Gastrocnemius medialis (tissue), 4 donors: Measurements from ENCODE around the gene ACP1. TPM values are rescaled to one million over a fixed set of nuclear protein-coding genes. Genes with fewer than 3 reads are reported as not detected.

Experiments
- ATAC-seq, 2 donors: fragments of 150-250 bp; one replicate each; pipeline ENCODE4 v1.9.1; 2016
- DNase-seq, 2 donors: peaks; one replicate each; pipeline ENCODE4 v3.0.0-alpha.2; 2019
- H3K27ac ChIP-seq, 4 donors: fragments of 200-600 bp; sonication (generic); 1 replicate in 1 of 4; 2 replicates in 3 of 4; pipeline ENCODE4 v1.5.1; 2016 to 2018; ENCODE audit warnings: mild to moderate bottlenecking in 2 of 4, moderate library complexity in 1 of 4
- H3K27me3 ChIP-seq, 3 donors: fragments of 200-600 bp; sonication (generic) in 2 of 3; 1 replicate in 1 of 3; 2 replicates in 2 of 3; pipeline versions ENCODE4 v1.5.1 to v1.6.0; 2016 to 2019; ENCODE audit warnings: mild to moderate bottlenecking in 1 of 3, moderate library complexity in 1 of 3
- H3K36me3 ChIP-seq, 2 donors: fragments of 200-600 bp; sonication (generic) in 1 of 2; one replicate each; pipeline ENCODE4 v1.5.1; 2017 to 2018
- H3K4me1 ChIP-seq, 2 donors: fragments of 200-600 bp; sonication (generic) in 1 of 2; one replicate each; pipeline ENCODE4 v1.5.1; 2016 to 2017; ENCODE audit warnings: mild to moderate bottlenecking in 2 of 2
- H3K4me3 ChIP-seq, 4 donors: fragments of 200-600 bp; sonication (generic) in 3 of 4; 1 replicate in 1 of 4; 2 replicates in 3 of 4; pipeline ENCODE4 v1.5.1; 2016 to 2019; ENCODE audit warnings: mild to moderate bottlenecking in 2 of 4
- H3K9me3 ChIP-seq, 3 donors: fragments of 200-600 bp; sonication (generic) in 2 of 3; 1 replicate in 1 of 3; 2 replicates in 2 of 3; pipeline ENCODE4 v1.5.1; 2016 to 2019
- POLR2A ChIP-seq, 2 donors: fragments of 450-650 bp; IDR thresholded peaks; one replicate each; pipeline ENCODE4 v1.6.1; 2017; ENCODE audit warnings: antibody characterized with exemption in 2 of 2, mild to moderate bottlenecking in 2 of 2, moderate library complexity in 2 of 2
- in situ Hi-C, 4 donors: fragments of 200-750 bp; cut with MboI; loops; one replicate each; pipeline versions ENCODE4 v1.15.0 to v1.8.0; 2017; ENCODE audit warnings: low sequenced_read_pairs in 4 of 4
- intact Hi-C: fragments of 100-400 bp; cut with DNase I; formaldehyde crosslinking; loops from one replicate; pipeline ENCODE4 v1.15.1; 2023; ENCODE audit warnings: low total_unique reads
- total RNA-seq, 4 donors: library from RNA; depleted of rRNA; stranded (reverse); fragments of >200 nt; gene quantifications; one replicate each; pipeline versions ENCODE4 v1.1.0 to v1.2.3, GENCODE V29; 2016
- TF ChIP-seq, protein P1 (sequence below), 5 experiments: fragments of 450-650 bp in 3 of 5; fragments of 200-600 bp in 2 of 5; sonication (generic) in 2 of 5; IDR thresholded peaks in 4 of 5; conservative IDR thresholded peaks in 1 of 5; 1 replicate in 4 of 5; 2 replicates in 1 of 5; pipeline ENCODE4 v1.5.1; 2016 to 2019; ENCODE audit warnings: antibody characterized with exemption in 5 of 5, mild to moderate bottlenecking in 3 of 5, moderate library complexity in 3 of 5

The ACP1 gene
- total RNA-seq, 4 donors from 2014 or later: 69.7 to 91.3 (median 81.9) TPM

DNA sequence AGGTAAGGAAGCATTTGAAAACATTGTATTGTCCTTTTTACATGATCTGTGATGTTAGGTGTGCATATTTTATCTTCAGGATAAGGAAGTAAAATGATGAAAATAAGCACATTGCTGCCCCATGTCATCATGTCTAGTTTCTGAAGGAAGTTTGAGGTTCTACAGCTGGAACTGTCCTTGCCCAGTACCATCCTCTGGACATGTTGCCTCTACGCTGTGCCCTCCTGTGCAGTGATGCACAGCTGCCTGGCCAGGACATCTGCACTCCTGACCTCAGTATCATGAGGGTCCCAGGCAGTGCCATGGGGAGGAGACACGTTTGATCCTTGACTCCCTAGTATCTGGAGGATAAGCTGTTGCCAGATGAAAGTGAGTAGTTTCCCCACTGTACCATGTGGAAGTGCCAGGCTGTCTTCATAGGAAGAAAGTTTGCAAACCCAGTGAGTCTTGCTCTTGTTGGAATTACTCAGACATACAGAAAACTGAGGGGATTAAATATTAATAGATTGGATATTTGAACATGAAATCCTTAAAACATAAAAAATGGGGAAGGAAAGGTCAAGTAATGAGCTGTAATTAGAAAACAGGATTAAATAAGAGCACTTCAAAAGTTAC is 13.7 kb downstream of the ACP1 start:
- ATAC-seq: no peak

DNA sequence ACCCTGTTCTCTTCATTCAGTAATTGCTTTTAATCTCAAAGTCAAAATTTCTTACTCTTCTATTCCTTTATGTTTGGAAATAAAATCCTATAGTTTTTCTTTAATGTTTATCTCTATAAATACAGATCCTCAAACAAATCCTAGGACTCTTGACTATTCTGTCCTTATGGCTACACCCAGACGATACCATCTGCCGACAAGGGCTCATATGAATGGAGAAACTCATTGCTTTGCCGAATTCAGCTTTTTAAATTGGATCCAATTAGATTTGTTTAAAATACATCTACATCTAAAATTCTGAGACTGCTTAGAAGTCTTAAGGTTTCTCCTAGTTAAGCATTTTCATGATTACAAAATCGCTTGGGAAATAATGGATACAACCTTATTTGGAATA is 14.2 kb downstream of the ACP1 start:
- H3K4me3 ChIP-seq: no peak overlapping the region
- no peak overlapping the region for H3K27ac ChIP-seq
- intact Hi-C loops: no loop called here
- H3K4me1 ChIP-seq: no peaks in the 10 kb centered on the region
- no peaks in the 10 kb centered on the region for H3K9me3 ChIP-seq
- DNase-seq (no peak), ATAC-seq (no peak)
- TF ChIP-seq, protein P1, sequence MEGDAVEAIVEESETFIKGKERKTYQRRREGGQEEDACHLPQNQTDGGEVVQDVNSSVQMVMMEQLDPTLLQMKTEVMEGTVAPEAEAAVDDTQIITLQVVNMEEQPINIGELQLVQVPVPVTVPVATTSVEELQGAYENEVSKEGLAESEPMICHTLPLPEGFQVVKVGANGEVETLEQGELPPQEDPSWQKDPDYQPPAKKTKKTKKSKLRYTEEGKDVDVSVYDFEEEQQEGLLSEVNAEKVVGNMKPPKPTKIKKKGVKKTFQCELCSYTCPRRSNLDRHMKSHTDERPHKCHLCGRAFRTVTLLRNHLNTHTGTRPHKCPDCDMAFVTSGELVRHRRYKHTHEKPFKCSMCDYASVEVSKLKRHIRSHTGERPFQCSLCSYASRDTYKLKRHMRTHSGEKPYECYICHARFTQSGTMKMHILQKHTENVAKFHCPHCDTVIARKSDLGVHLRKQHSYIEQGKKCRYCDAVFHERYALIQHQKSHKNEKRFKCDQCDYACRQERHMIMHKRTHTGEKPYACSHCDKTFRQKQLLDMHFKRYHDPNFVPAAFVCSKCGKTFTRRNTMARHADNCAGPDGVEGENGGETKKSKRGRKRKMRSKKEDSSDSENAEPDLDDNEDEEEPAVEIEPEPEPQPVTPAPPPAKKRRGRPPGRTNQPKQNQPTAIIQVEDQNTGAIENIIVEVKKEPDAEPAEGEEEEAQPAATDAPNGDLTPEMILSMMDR (IDR thresholded peaks at IDR 0.05 in 4 of 5, conservative IDR thresholded peaks at IDR 0.05 in 1 of 5): no peak
- no peak for TF ChIP-seq POLR2A (IDR thresholded peaks at IDR 0.05)
- H3K27me3 ChIP-seq: no peaks in the 10 kb centered on the region
- H3K36me3 ChIP-seq: peaks cover 0 to 51% of the 10 kb centered on the region in 2 donors
- in situ Hi-C loops: no loop called here

More for the DNA sequence above, 13.7 kb downstream of the ACP1 start:
- Histone ChIP-seq H3K27me3 (no peaks in the 10 kb centered on the region), H3K4me1 (no peaks in the 10 kb centered on the region), H3K4me3 (no peak overlapping the region), H3K9me3 (no peaks in the 10 kb centered on the region), H3K36me3 (peaks cover 0 to 52% of the 10 kb centered on the region in 2 donors), H3K27ac (no peak overlapping the region)
- in situ Hi-C loops (no loop called here), intact Hi-C loops (no loop called here)
- DNase-seq: no peak
- no peak for TF ChIP-seq POLR2A (IDR thresholded peaks at IDR 0.05)
- TF ChIP-seq, protein P1 (IDR thresholded peaks at IDR 0.05 in 4 of 5, conservative IDR thresholded peaks at IDR 0.05 in 1 of 5): no peak

DNA sequence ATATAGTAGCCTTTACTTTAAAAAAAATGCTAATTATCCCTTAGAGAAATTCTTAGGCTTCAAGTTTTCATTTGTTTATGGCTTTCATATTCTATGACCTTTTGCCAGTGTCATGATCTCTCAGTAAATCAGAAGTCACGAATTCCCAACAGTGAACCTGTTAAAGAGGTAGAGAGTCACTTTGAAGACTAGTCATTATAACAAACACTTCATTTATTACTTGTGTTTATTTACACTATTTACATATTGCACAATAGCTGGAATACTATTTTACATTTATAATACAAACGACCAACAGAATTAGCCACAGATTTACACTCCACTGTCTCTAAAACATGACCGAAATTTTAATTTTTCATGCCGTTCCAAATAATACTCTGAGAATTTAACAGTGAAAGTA is 14.6 kb downstream of the ACP1 start:
- ATAC-seq (no peak), DNase-seq (no peak)
- in situ Hi-C loops (no loop called here), intact Hi-C loops (no loop called here)
- H3K4me3 ChIP-seq: no peak overlapping the region
- H3K27ac ChIP-seq: no peak overlapping the region
- no peak for TF ChIP-seq POLR2A (IDR thresholded peaks at IDR 0.05)
- TF ChIP-seq, protein P1 (IDR thresholded peaks at IDR 0.05 in 4 of 5, conservative IDR thresholded peaks at IDR 0.05 in 1 of 5): no peak
- no peaks in the 10 kb centered on the region for H3K27me3 ChIP-seq
- no peaks in the 10 kb centered on the region for H3K9me3 ChIP-seq
- peaks cover 0 to 51% of the 10 kb centered on the region in 2 donors for H3K36me3 ChIP-seq
- H3K4me1 ChIP-seq: no peaks in the 10 kb centered on the region

DNA sequence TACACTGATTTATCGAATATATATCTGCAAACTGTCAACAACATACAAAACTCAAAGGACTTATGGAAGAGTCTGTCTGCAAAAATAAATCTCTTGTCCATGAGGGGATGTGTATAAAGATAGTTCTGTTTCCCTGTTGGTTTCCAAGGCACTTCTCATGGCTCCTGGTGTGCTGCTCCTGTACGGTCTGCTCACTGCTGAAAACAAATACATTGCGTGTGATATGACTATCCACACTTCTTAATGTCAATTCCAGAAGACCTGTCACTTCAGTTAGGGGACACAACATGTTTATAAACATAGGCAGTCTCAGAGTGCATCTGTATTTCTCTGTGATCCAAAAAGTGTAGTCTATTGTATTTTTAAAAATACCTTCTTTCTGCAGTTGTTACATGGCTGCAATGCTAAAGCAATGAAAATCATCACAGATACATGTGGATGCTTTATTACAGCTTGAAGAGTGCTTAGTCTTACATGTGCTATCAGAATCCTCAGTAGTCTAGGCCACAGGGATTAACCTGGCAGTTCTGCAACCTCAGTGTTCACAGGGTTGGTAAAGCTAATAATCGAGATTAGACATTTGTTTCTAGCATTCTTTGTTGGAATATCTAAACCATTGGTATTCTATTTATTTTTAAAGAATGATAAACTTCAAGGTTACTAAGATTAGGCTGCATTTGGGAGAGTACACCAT is 15.4 kb downstream of the ACP1 start:
- H3K9me3 ChIP-seq: no peaks in the 10 kb centered on the region
- no peak overlapping the region for H3K4me3 ChIP-seq
- H3K27ac ChIP-seq: no peak overlapping the region
- intact Hi-C loops: no loop called here
- DNase-seq (no peak), ATAC-seq (no peak)
- no peaks in the 10 kb centered on the region for H3K4me1 ChIP-seq
- H3K36me3 ChIP-seq: peaks cover 0 to 51% of the 10 kb centered on the region in 2 donors
- peaks cover 0 to under 1% (median 0%) of the 10 kb centered on the region in 3 donors for H3K27me3 ChIP-seq
- in situ Hi-C loops: no loop called here
- no peak for TF ChIP-seq POLR2A (IDR thresholded peaks at IDR 0.05)
- TF ChIP-seq, protein P1 (IDR thresholded peaks at IDR 0.05 in 4 of 5, conservative IDR thresholded peaks at IDR 0.05 in 1 of 5): no peak
